ACC112 (cell line): ENCODE data around the gene PRSS48.
A peak's percentile ranks its signal among the peaks of the same experiment; 100 is the strongest.
"Not testable (repeated sequence)": the region's sequence is repeated elsewhere in the genome, so short reads cannot be mapped to it uniquely, and the experiment has no call there.

Source experiments
- H2AFZ ChIP-seq: fragments of 200-600 bp; sonication (generic); one replicate; pipeline ENCODE4 v1.6.0; 2017; ENCODE audit warnings: antibody characterized with exemption, low read length; ENCODE audit not compliant: unreplicated experiment
- H3K27ac ChIP-seq: fragments of 200-600 bp; sonication (generic); 2 replicates; pipeline ENCODE4 v1.5.1; 2014; ENCODE audit warnings: low read depth, mild to moderate bottlenecking, antibody characterized with exemption, low read length, moderate library complexity
- H3K27me3 ChIP-seq: fragments of 200-600 bp; sonication (generic); 2 replicates; pipeline ENCODE4 v1.6.1; 2014; ENCODE audit warnings: mild to moderate bottlenecking, antibody characterized with exemption, low read length, moderate library complexity, mixed read lengths; ENCODE audit not compliant: insufficient read depth
- H3K36me3 ChIP-seq: fragments of 200-600 bp; sonication (generic); 2 replicates; pipeline ENCODE4 v1.6.1; 2016; ENCODE audit warnings: mild to moderate bottlenecking, antibody characterized with exemption, low read length, moderate library complexity, mixed read lengths; ENCODE audit not compliant: insufficient read depth
- H3K4me1 ChIP-seq: fragments of 200-600 bp; sonication (generic); one replicate; pipeline ENCODE4 v1.6.1; 2016; ENCODE audit warnings: low read length, mixed read lengths; ENCODE audit not compliant: insufficient read depth, unreplicated experiment, control insufficient read depth
- H3K4me3 ChIP-seq: fragments of 200-600 bp; sonication (generic); 2 replicates; pipeline ENCODE4 v1.5.1; 2014; ENCODE audit warnings: mild to moderate bottlenecking, low read depth, low read length
- H3K79me2 ChIP-seq: fragments of 200-600 bp; sonication (generic); one replicate; pipeline ENCODE4 v1.6.0; 2016; ENCODE audit warnings: low read length; ENCODE audit not compliant: control insufficient read depth, unreplicated experiment, insufficient read depth

Gene PRSS48

GRCh38 chr4:151276787-151277562 is at the start of gene PRSS48:
Gene PRSS48 (plus strand): TSS chr4:151277161. CDS start chr4:151277173, 12 bp downstream.
- Histone ChIP-seq H2AFZ (no peak within 1 kb of the TSS), H3K79me2 (no peaks in the 10 kb centered on the region), H3K4me3 (no peak within 1 kb of the TSS), H3K36me3 (no peaks in the 10 kb centered on the region), H3K27me3 (no peaks in the 10 kb centered on the region), H3K27ac (no peak within 1 kb of the TSS), H3K4me1 (no peaks in the 10 kb centered on the region)

- Histone ChIP-seq H3K79me2 (peaks cover 32% of the 10 kb centered on the region), H3K36me3 (peaks cover 9% of the 10 kb centered on the region; the same call in 1 of the 2 replicates), H3K27ac (peak overlapping the region; percentile 96), H2AFZ (no peak overlapping the region), H3K4me1 (peaks cover 10% of the 10 kb centered on the region), H3K4me3 (peak overlapping the region; percentile 86), H3K27me3 (no peaks in the 10 kb centered on the region)
These were observed 49.8 kb upstream of the PRSS48 start for GRCh38 chr4:151227172-151227571.

- peaks cover 10% of the 10 kb centered on the region for H3K4me1 ChIP-seq
- peaks cover 9% of the 10 kb centered on the region; the same call in 1 of the 2 replicates for H3K36me3 ChIP-seq
- no peaks in the 10 kb centered on the region for H3K27me3 ChIP-seq
- peaks cover 32% of the 10 kb centered on the region for H3K79me2 ChIP-seq
- H3K4me3 ChIP-seq, result peak overlapping the region; percentile 86
- H3K27ac ChIP-seq, result peak overlapping the region; percentile 96
- H2AFZ ChIP-seq, result peak overlapping the region; percentile 77
These were observed 49.2 kb upstream of the PRSS48 start for GRCh38 chr4:151227731-151228130.

GRCh38 chr4:151228189-151229119 is 48.5 kb upstream of the PRSS48 start:
- H3K4me1 ChIP-seq, result peaks cover 10% of the 10 kb centered on the region
- H3K79me2 ChIP-seq, result peaks cover 28% of the 10 kb centered on the region
- peak overlapping the region; percentile 86 for H3K4me3 ChIP-seq
- no peaks in the 10 kb centered on the region for H3K27me3 ChIP-seq
- H3K27ac ChIP-seq, result peak overlapping the region; percentile 96
- peaks cover 3% of the 10 kb centered on the region; the same call in 1 of the 2 replicates for H3K36me3 ChIP-seq
- peak overlapping the region; percentile 77 for H2AFZ ChIP-seq

- Histone ChIP-seq H3K4me1 (peaks cover 10% of the 10 kb centered on the region), H3K4me3 (no peak overlapping the region), H3K27ac (no peak overlapping the region), H3K27me3 (no peaks in the 10 kb centered on the region), H3K79me2 (peaks cover 2% of the 10 kb centered on the region), H2AFZ (no peak overlapping the region), H3K36me3 (no peaks in the 10 kb centered on the region)
These were observed 44.9 kb upstream of the PRSS48 start for GRCh38 chr4:151231915-151232595.

GRCh38 chr4:151233600-151233999 is 43.4 kb upstream of the PRSS48 start:
- H3K27ac ChIP-seq, result no peak overlapping the region
- no peak overlapping the region for H3K4me3 ChIP-seq
- peaks cover 3% of the 10 kb centered on the region for H3K4me1 ChIP-seq
- H3K36me3 ChIP-seq, result no peaks in the 10 kb centered on the region
- H3K79me2 ChIP-seq, result no peaks in the 10 kb centered on the region
- no peaks in the 10 kb centered on the region for H3K27me3 ChIP-seq
- no peak overlapping the region for H2AFZ ChIP-seq

GRCh38 chr4:151235373-151235772 is 41.6 kb upstream of the PRSS48 start:
- not testable (repeated sequence) for H3K4me3 ChIP-seq, H2AFZ ChIP-seq, H3K4me1 ChIP-seq, H3K27ac ChIP-seq, H3K27me3 ChIP-seq, H3K79me2 ChIP-seq, H3K36me3 ChIP-seq

GRCh38 chr4:151236036-151236435 is 40.9 kb upstream of the PRSS48 start:
- Histone ChIP-seq H3K27ac (no peak overlapping the region), H3K4me3 (no peak overlapping the region), H3K36me3 (no peaks in the 10 kb centered on the region), H3K27me3 (no peaks in the 10 kb centered on the region), H2AFZ (no peak overlapping the region), H3K4me1 (no peaks in the 10 kb centered on the region), H3K79me2 (no peaks in the 10 kb centered on the region)

- Histone ChIP-seq H3K79me2 (no peaks in the 10 kb centered on the region), H2AFZ (no peak overlapping the region), H3K4me1 (no peaks in the 10 kb centered on the region), H3K27ac (no peak overlapping the region), H3K27me3 (no peaks in the 10 kb centered on the region), H3K36me3 (no peaks in the 10 kb centered on the region), H3K4me3 (no peak overlapping the region)
These were observed 38.5 kb upstream of the PRSS48 start for GRCh38 chr4:151238477-151238876.

- no peak overlapping the region for H3K27ac ChIP-seq
- H3K4me1 ChIP-seq, result no peaks in the 10 kb centered on the region
- no peak overlapping the region for H3K4me3 ChIP-seq
- no peaks in the 10 kb centered on the region for H3K79me2 ChIP-seq
- no peaks in the 10 kb centered on the region for H3K27me3 ChIP-seq
- no peak overlapping the region for H2AFZ ChIP-seq
- no peaks in the 10 kb centered on the region for H3K36me3 ChIP-seq
These were observed 37.4 kb upstream of the PRSS48 start for GRCh38 chr4:151239608-151240007.
